Astrocyte (in vitro differentiated cells and primary cell): ENCODE measurements around the gene RAB30. TPM values are rescaled to one million over a fixed set of nuclear protein-coding genes. Genes with fewer than 3 reads are reported as not detected.

ENCODE experiments used
- DNase-seq: peaks from one replicate; pipeline ENCODE4 v3.0.0-alpha.2; 2010; ENCODE audit warnings: low read depth
- FAIRE-seq: peaks from 2 replicates; lab custom pipeline; 2011; peaks lifted over from hg19 to GRCh38; lab: Jason Lieb, UNC
- H2AFZ ChIP-seq: 2 replicates; pipeline ENCODE4 v1.6.0; 2012; ENCODE audit warnings: low read depth, low read length, inconsistent platforms
- H3K27ac ChIP-seq: 2 replicates; pipeline ENCODE4 v1.5.1; 2011; ENCODE audit warnings: low read depth, low read length, inconsistent platforms
- H3K27me3 ChIP-seq: 2 replicates; pipeline ENCODE4 v1.6.0; 2011; ENCODE audit warnings: low read length, inconsistent platforms; ENCODE audit not compliant: insufficient read depth
- H3K36me3 ChIP-seq: 2 replicates; pipeline ENCODE4 v1.5.1; 2011; ENCODE audit warnings: low read length, inconsistent platforms; ENCODE audit not compliant: insufficient read depth
- H3K4me1 ChIP-seq: 2 replicates; pipeline ENCODE4 v1.5.1; 2011; ENCODE audit warnings: low read length, inconsistent platforms; ENCODE audit not compliant: insufficient read depth
- H3K4me2 ChIP-seq: 2 replicates; pipeline ENCODE4 v1.6.0; 2012; ENCODE audit warnings: low read length, inconsistent platforms
- H3K4me3 ChIP-seq: 2 replicates; pipeline ENCODE4 v1.5.1; 2011; ENCODE audit warnings: low read depth, mild to moderate bottlenecking, low read length, inconsistent platforms; ENCODE audit not compliant: insufficient read depth
- H3K79me2 ChIP-seq: 2 replicates; pipeline ENCODE4 v1.6.0; 2012; ENCODE audit warnings: mild to moderate bottlenecking, low read length, inconsistent platforms; ENCODE audit not compliant: insufficient read depth
- H3K9ac ChIP-seq: 2 replicates; pipeline ENCODE4 v1.6.0; 2012; ENCODE audit warnings: mild to moderate bottlenecking, low read length, inconsistent platforms
- H3K9me3 ChIP-seq: 2 replicates; pipeline ENCODE4 v1.5.1; 2012; ENCODE audit warnings: low read depth, mild to moderate bottlenecking, low read length, inconsistent platforms; ENCODE audit not compliant: insufficient read depth
- H4K20me1 ChIP-seq: 2 replicates; pipeline ENCODE4 v1.6.0; 2012; ENCODE audit warnings: low read length, inconsistent platforms; ENCODE audit not compliant: insufficient read depth
- H3K27ac Mint-ChIP-seq: one replicate; pipeline ENCODE4 v1.8.0; 2021; ENCODE audit warnings: mild to moderate bottlenecking, mixed read lengths; ENCODE audit not compliant: unreplicated experiment
- H3K27me3 Mint-ChIP-seq: one replicate; pipeline ENCODE4 v1.8.0; 2021; ENCODE audit warnings: low read depth, mixed read lengths; ENCODE audit not compliant: unreplicated experiment
- H3K36me3 Mint-ChIP-seq: one replicate; pipeline ENCODE4 v1.8.0; 2021; ENCODE audit warnings: low read depth, mixed read lengths; ENCODE audit not compliant: unreplicated experiment
- H3K4me1 Mint-ChIP-seq: one replicate; pipeline ENCODE4 v1.8.0; 2021; ENCODE audit warnings: low read depth, mixed read lengths; ENCODE audit not compliant: unreplicated experiment
- H3K4me3 Mint-ChIP-seq: one replicate; pipeline ENCODE4 v1.8.0; 2021; ENCODE audit warnings: mild to moderate bottlenecking, moderate library complexity, mixed read lengths; ENCODE audit not compliant: unreplicated experiment
- H3K9me3 Mint-ChIP-seq: one replicate; pipeline ENCODE4 v1.8.0; 2021; ENCODE audit warnings: mild to moderate bottlenecking, mixed read lengths; ENCODE audit not compliant: unreplicated experiment
- CTCF ChIP-seq: IDR thresholded peaks from 2 replicates; pipeline ENCODE4 v1.5.1; 2011; ENCODE audit warnings: low read depth, mild to moderate bottlenecking, inconsistent platforms, low read length, moderate library complexity; ENCODE audit not compliant: insufficient read depth
- EZH2 ChIP-seq: IDR thresholded peaks from 2 replicates; pipeline ENCODE4 v1.6.1; 2012; ENCODE audit warnings: mild to moderate bottlenecking, low read length, inconsistent platforms; ENCODE audit not compliant: insufficient read depth
- total RNA-seq: library from RNA; stranded (reverse); gene quantifications from 2 replicates; pipeline ENCODE4 v1.2.1, GENCODE V29; 2021

RAB30 gene
- total RNA-seq, 1 donor from 2014 or later = 40.0 TPM

GRCh38 chr11:83020942-83021779 lies 50.5 kb downstream of the RAB30 start:
- H3K4me1 Mint-ChIP-seq = peaks cover 20% of the 10 kb centered on the region
- H3K9ac ChIP-seq = no peak overlapping the region
- H3K9me3 Mint-ChIP-seq = no peaks in the 10 kb centered on the region
- no peaks in the 10 kb centered on the region for H3K27me3 Mint-ChIP-seq
- no peaks in the 10 kb centered on the region for H3K4me1 ChIP-seq
- H3K79me2 ChIP-seq = peaks cover 48% of the 10 kb centered on the region
- H3K9me3 ChIP-seq = no peaks in the 10 kb centered on the region
- H3K36me3 ChIP-seq = no peaks in the 10 kb centered on the region
- no peak overlapping the region for H3K4me2 ChIP-seq
- no peak overlapping the region for H3K27ac Mint-ChIP-seq
- peaks cover 47% of the 10 kb centered on the region for H4K20me1 ChIP-seq
- H3K4me3 ChIP-seq = no peak overlapping the region
- H3K27ac ChIP-seq = no peak overlapping the region
- no peak overlapping the region for H3K4me3 Mint-ChIP-seq
- H2AFZ ChIP-seq = no peak overlapping the region
- no peaks in the 10 kb centered on the region for H3K27me3 ChIP-seq
- DNase-seq (no peak), FAIRE-seq (no peak)
- peaks cover 3% of the 10 kb centered on the region for H3K36me3 Mint-ChIP-seq
- TF ChIP-seq CTCF (no peak), EZH2 (no peak)

- Mint-ChIP-seq H3K27ac (no peak overlapping the region), H3K9me3 (no peaks in the 10 kb centered on the region), H3K4me1 (peaks cover 20% of the 10 kb centered on the region), H3K27me3 (no peaks in the 10 kb centered on the region), H3K36me3 (peaks cover 3% of the 10 kb centered on the region), H3K4me3 (no peak overlapping the region)
- TF ChIP-seq CTCF = no peak
- no peak for TF ChIP-seq EZH2
- Histone ChIP-seq H3K27ac (no peak overlapping the region), H3K36me3 (no peaks in the 10 kb centered on the region), H2AFZ (no peak overlapping the region), H3K4me2 (no peak overlapping the region), H3K9me3 (no peaks in the 10 kb centered on the region), H4K20me1 (peaks cover 38% of the 10 kb centered on the region), H3K27me3 (no peaks in the 10 kb centered on the region), H3K4me1 (no peaks in the 10 kb centered on the region), H3K4me3 (no peak overlapping the region), H3K79me2 (peaks cover 37% of the 10 kb centered on the region), H3K9ac (no peak overlapping the region)
- no peak for FAIRE-seq
- no peak for DNase-seq
Observed at GRCh38 chr11:83019888-83020579, 51.7 kb downstream of the RAB30 start.

GRCh38 chr11:83014951-83015350 lies 56.7 kb downstream of the RAB30 start:
- no peaks in the 10 kb centered on the region for H3K9me3 Mint-ChIP-seq
- peaks cover 25% of the 10 kb centered on the region for H3K4me1 Mint-ChIP-seq
- H3K79me2 ChIP-seq = peaks cover 11% of the 10 kb centered on the region
- H3K27ac ChIP-seq = no peak overlapping the region
- H3K27ac Mint-ChIP-seq = no peak overlapping the region
- no peak overlapping the region for H3K4me3 ChIP-seq
- H3K27me3 Mint-ChIP-seq = no peaks in the 10 kb centered on the region
- no peaks in the 10 kb centered on the region for H3K9me3 ChIP-seq
- no peaks in the 10 kb centered on the region for H3K27me3 ChIP-seq
- H3K4me2 ChIP-seq = no peak overlapping the region
- H3K36me3 ChIP-seq = no peaks in the 10 kb centered on the region
- H4K20me1 ChIP-seq = peaks cover 14% of the 10 kb centered on the region
- peaks cover 17% of the 10 kb centered on the region for H3K4me1 ChIP-seq
- no peak overlapping the region for H2AFZ ChIP-seq
- no peak for TF ChIP-seq EZH2
- no peak for TF ChIP-seq CTCF
- DNase-seq (no peak), FAIRE-seq (no peak)
- no peak overlapping the region for H3K9ac ChIP-seq
- no peak overlapping the region for H3K4me3 Mint-ChIP-seq
- peaks cover 5% of the 10 kb centered on the region for H3K36me3 Mint-ChIP-seq
